B cell (primary cell): ENCODE measurements around the gene MBOAT7. TPM values are rescaled to one million over a fixed set of nuclear protein-coding genes. Genes with fewer than 3 reads are reported as not detected.

Experiments
- ATAC-seq: fragments of 200-7000 bp; cut with Tn5 transposase; one replicate; pipeline ENCODE4 v1.10.0; 2021; ENCODE audit warnings: low read depth, mild to moderate bottlenecking, moderate number of reproducible peaks, moderate library complexity
- CTCF ChIA-PET: fragments of 350-600 bp; sonication (Branson Sonifier 250); formaldehyde crosslinking; loops from one replicate; lab custom pipeline; 2021; ENCODE audit warnings: antibody characterized with exemption, inconsistent platforms; lab: Charles Lee
- POLR2A ChIA-PET: fragments of 350-600 bp; sonication (Branson Sonifier 250); formaldehyde crosslinking; loops from one replicate; lab custom pipeline; 2021; ENCODE audit warnings: antibody characterized with exemption; lab: Charles Lee
- DNase-seq: peaks from one replicate; pipeline ENCODE4 v3.0.0; 2013
- H2AFZ ChIP-seq: 2 replicates; pipeline ENCODE4 v1.6.1; 2012; ENCODE audit warnings: mild to moderate bottlenecking, low read depth, low read length; ENCODE audit not compliant: insufficient read depth, poor library complexity, severe bottlenecking
- H3K27ac ChIP-seq, 2 donors: 1 replicate in 1 of 2; 2 replicates in 1 of 2; pipeline ENCODE4 v1.5.1; 2012 to 2013; ENCODE audit warnings: low read length in 2 of 2, mild to moderate bottlenecking in 2 of 2, moderate library complexity in 1 of 2
- H3K27me3 ChIP-seq, 4 experiments: fragments of 200-600 bp in 1 of 4; sonication (generic) in 1 of 4; replicated peaks in 1 of 4; 1 replicate in 2 of 4; 2 replicates in 2 of 4; pipeline versions ENCODE4 v1.6.1 to v1.7.0; 2013 to 2016; ENCODE audit warnings: low read length in 3 of 4, mild to moderate bottlenecking in 2 of 4, mixed read lengths in 1 of 4, moderate library complexity in 1 of 4; ENCODE audit not compliant: insufficient read depth in 4 of 4, control insufficient read depth in 3 of 4; ENCODE audit errors: control extremely low read depth in 1 of 4
- H3K36me3 ChIP-seq, 2 experiments: replicated peaks in 1 of 2; 1 replicate in 1 of 2; 2 replicates in 1 of 2; pipeline versions ENCODE4 v1.6.1 to v1.7.1; 2013; ENCODE audit warnings: low read length in 1 of 2; ENCODE audit not compliant: insufficient read depth in 2 of 2, control insufficient read depth in 1 of 2; ENCODE audit errors: control extremely low read depth in 1 of 2, extremely low read depth in 1 of 2
- H3K4me1 ChIP-seq, 2 donors: fragments of 200-600 bp in 1 of 2; sonication (generic) in 1 of 2; 1 replicate in 1 of 2; 2 replicates in 1 of 2; pipeline versions ENCODE4 v1.5.1 to v1.6.1; 2013 to 2017; ENCODE audit warnings: low read length in 2 of 2; ENCODE audit not compliant: control insufficient read depth in 2 of 2, insufficient read depth in 2 of 2
- H3K4me2 ChIP-seq: replicated peaks from 2 replicates; pipeline ENCODE3; 2012; ENCODE audit warnings: mild to moderate bottlenecking, low read depth, low read length; ENCODE audit not compliant: poor library complexity, severe bottlenecking
- H3K4me3 ChIP-seq, 5 experiments: fragments of 200-600 bp in 1 of 5; sonication (generic) in 1 of 5; 1 replicate in 3 of 5; 2 replicates in 2 of 5; pipeline versions ENCODE4 v1.5.1 to v1.7.0; 2011 to 2016; ENCODE audit warnings: low read length in 4 of 5, mild to moderate bottlenecking in 4 of 5, low read depth in 2 of 5, control low read depth in 1 of 5, moderate library complexity in 1 of 5; ENCODE audit not compliant: insufficient read depth in 1 of 5; ENCODE audit errors: control extremely low read depth in 1 of 5, extremely low read depth in 1 of 5
- H3K79me2 ChIP-seq: fragments of 200-600 bp; sonication (generic); one replicate; pipeline ENCODE4 v1.6.0; 2016; ENCODE audit warnings: low read length; ENCODE audit not compliant: control insufficient read depth, insufficient read depth
- H3K9ac ChIP-seq: fragments of 200-600 bp; sonication (generic); 2 replicates; pipeline ENCODE4 v1.6.1; 2017; ENCODE audit warnings: mild to moderate bottlenecking, low read length, moderate library complexity
- H3K9me3 ChIP-seq, 3 donors: one replicate each; pipeline versions ENCODE4 v1.6.1 to v1.7.1; 2013; ENCODE audit warnings: low read length in 2 of 3; ENCODE audit not compliant: control insufficient read depth in 2 of 3, insufficient read depth in 1 of 3; ENCODE audit errors: control extremely low read depth in 1 of 3
- H4K20me1 ChIP-seq: 2 replicates; pipeline ENCODE4 v1.6.0; 2012; ENCODE audit warnings: mild to moderate bottlenecking, low read length; ENCODE audit not compliant: insufficient read depth, control insufficient read depth, poor library complexity, severe bottlenecking
- H3K27ac Mint-ChIP-seq: one replicate; pipeline ENCODE4 v1.8.0; 2021; ENCODE audit warnings: mixed read lengths
- H3K27me3 Mint-ChIP-seq: one replicate; pipeline ENCODE4 v1.8.0; 2021; ENCODE audit warnings: mixed read lengths
- H3K4me1 Mint-ChIP-seq: one replicate; pipeline ENCODE4 v1.8.0; 2021; ENCODE audit warnings: mixed read lengths
- H3K4me3 Mint-ChIP-seq: one replicate; pipeline ENCODE4 v1.8.0; 2021; ENCODE audit warnings: mixed read lengths
- H3K9me3 Mint-ChIP-seq: one replicate; pipeline ENCODE4 v1.8.0; 2022; ENCODE audit warnings: mixed read lengths; ENCODE audit not compliant: insufficient read depth
- CTCF ChIP-seq: fragments of 200-600 bp; IDR thresholded peaks from one replicate; pipeline ENCODE4 v1.8.0; 2022; ENCODE audit warnings: antibody characterized with exemption, mild to moderate bottlenecking
- EZH2 ChIP-seq: IDR thresholded peaks from 2 replicates; pipeline ENCODE4 v1.6.1; 2012; ENCODE audit warnings: borderline replicate concordance, low read depth, mild to moderate bottlenecking, moderate library complexity, low read length; ENCODE audit not compliant: insufficient read depth, poor library complexity, severe bottlenecking
- WGBS: methylation state at CpG from one replicate; pipeline ENCODE4 v1.1.5; 2013; ENCODE audit warnings: missing lambda C conversion rate; ENCODE audit not compliant: insufficient coverage; 5-methylcytosine and 5-hydroxymethylcytosine counted together
- intact Hi-C: fragments of 100-400 bp; cut with micrococcal nuclease; formaldehyde crosslinking; loops from one replicate; pipeline ENCODE4 v1.10.0; 2022
- polyA minus RNA-seq: library from RNA; depleted of rRNA, polyadenylated mRNA; stranded (reverse); fragments of >200 nt; gene quantifications from 2 replicates; pipeline ENCODE4 v1.2.3, GENCODE V29; 2012
- polyA plus RNA-seq: library from polyadenylated mRNA; depleted of rRNA; stranded (reverse); fragments of >200 nt; gene quantifications from 2 replicates; pipeline ENCODE4 v1.2.3, GENCODE V29; 2012
- total RNA-seq, 2 donors: library from RNA; stranded (reverse); fragments of 120-200 nt in 1 of 2; gene quantifications; 1 replicate in 1 of 2; 2 replicates in 1 of 2; pipeline versions ENCODE4 v1.2.3 to v1.2.4, GENCODE V29; 2013 to 2022

Gene MBOAT7, protein sequence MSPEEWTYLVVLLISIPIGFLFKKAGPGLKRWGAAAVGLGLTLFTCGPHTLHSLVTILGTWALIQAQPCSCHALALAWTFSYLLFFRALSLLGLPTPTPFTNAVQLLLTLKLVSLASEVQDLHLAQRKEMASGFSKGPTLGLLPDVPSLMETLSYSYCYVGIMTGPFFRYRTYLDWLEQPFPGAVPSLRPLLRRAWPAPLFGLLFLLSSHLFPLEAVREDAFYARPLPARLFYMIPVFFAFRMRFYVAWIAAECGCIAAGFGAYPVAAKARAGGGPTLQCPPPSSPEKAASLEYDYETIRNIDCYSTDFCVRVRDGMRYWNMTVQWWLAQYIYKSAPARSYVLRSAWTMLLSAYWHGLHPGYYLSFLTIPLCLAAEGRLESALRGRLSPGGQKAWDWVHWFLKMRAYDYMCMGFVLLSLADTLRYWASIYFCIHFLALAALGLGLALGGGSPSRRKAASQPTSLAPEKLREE
- total RNA-seq (34.8 and 37.8 TPM in 2 replicates), polyA plus RNA-seq (18.6 and 22.3 TPM in 2 replicates), polyA minus RNA-seq (12.8 and 13.6 TPM in 2 replicates)
- total RNA-seq (2013), result 7.2 TPM

DNA sequence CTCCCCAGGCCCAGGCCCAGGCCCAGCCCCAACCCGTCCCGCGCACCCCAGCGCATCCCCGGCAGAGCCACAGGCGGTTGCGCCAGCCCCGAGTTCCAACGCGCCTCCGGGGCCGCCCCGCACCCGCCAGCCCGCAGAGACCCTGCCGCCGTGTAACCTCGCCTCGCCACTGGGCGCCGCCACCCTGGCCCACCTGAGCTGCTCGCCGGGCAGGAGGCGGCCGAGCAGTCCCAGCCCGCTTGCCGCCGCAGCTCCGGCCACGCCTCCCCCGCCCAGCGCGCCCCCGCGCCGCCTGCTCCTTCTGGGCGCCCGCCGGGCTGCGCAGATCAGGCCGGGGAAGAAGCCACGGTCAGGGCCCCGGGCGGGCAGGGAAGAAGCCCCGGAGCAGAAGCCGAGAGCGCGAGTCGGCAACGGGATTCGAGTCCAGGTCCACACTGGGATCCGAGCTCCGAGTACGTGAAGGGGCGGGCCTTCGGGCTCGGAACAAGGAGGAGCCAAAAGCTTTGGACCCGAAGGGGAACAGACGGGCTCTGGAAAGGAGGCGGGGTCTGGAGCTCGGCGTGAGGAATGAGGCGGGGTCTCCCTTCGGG, at the start of gene MBOAT7:
Gene MBOAT7, minus strand, starts transcription at position 436 of the 590 bp plus-strand sequence. CDS start 1,072 bp downstream, outside the sequence.
- H3K9ac ChIP-seq, result peak within 1 kb of the TSS; percentile 83
- intact Hi-C loops, result loop anchor here (1.0 to 5.0 kb wide), 3 partner anchors 16 to 43 kb away; partner anchors contain the start of gene TMC4
- H3K4me3 ChIP-seq, result peak within 1 kb of the TSS; percentile 31 to 87 (median 81)
- peaks cover 32% of the 10 kb centered on the region for H3K4me1 Mint-ChIP-seq
- H3K4me1 ChIP-seq, result peaks cover 18 to 22% of the 10 kb centered on the region in 2 donors
- peaks cover 19% of the 10 kb centered on the region for H4K20me1 ChIP-seq
- no peaks in the 10 kb centered on the region for H3K9me3 Mint-ChIP-seq
- peak within 1 kb of the TSS; percentile 99 for H3K27ac Mint-ChIP-seq
- H3K4me3 Mint-ChIP-seq, result peak within 1 kb of the TSS; percentile 94
- H3K27me3 ChIP-seq, result no peaks in the 10 kb centered on the region
- H3K27me3 Mint-ChIP-seq, result no peaks in the 10 kb centered on the region
- peaks cover 20% of the 10 kb centered on the region for H3K79me2 ChIP-seq
- DNase-seq (no peak), ATAC-seq (peak; percentile 6)
- ChIA-PET POLR2A (interaction anchor here (0.5 to 4.5 kb wide), 13 partner anchors 9 to 2000 kb away, joined by 3 to 73 read pairs (median 5); partner anchors contain the start of genes CNOT3, LENG1, RPS9 and TMC4), CTCF (interaction anchor here (0.6 to 4.7 kb wide), 18 partner anchors 11 to 292 kb away, joined by 3 to 50 read pairs (median 4); partner anchors contain the start of genes LENG1, RPS9 and TMC4)
- TF ChIP-seq EZH2 (no peak), CTCF (peak; percentile 15)
- H3K36me3 ChIP-seq, result peaks cover 0 to 16% of the 10 kb centered on the region in 2 experiments
- WGBS, result under 1% methylated on average over 64 of the region's 64 CpGs
- H3K9me3 ChIP-seq, result no peaks in the 10 kb centered on the region
- peak within 1 kb of the TSS; percentile 80 for H2AFZ ChIP-seq
- H3K4me2 ChIP-seq, result peak within 1 kb of the TSS; percentile 99
- H3K27ac ChIP-seq, result peak within 1 kb of the TSS; percentile 96 to 99
